ENCODE measurements around the gene MRPL1.

MRPL1 gene

GRCh38 chr4:77862478-77863216, at the start of gene MRPL1:
MRPL1 (plus strand) TSS chr4:77862830; CDS start chr4:77862849, 19 bp downstream.
- Histone ChIP-seq H3K27ac (ENCODE audit: low read depth in 2 of 2, low read length in 2 of 2) (peak within 1 kb of the TSS; percentile 90 to 92), H3K27me3 (ENCODE audit: control insufficient read depth in 2 of 2, insufficient read depth in 2 of 2, low read length in 2 of 2) (no peaks in the 10 kb centered on the region), H3K4me3 (ENCODE audit: low read length in 2 of 2) (peak within 1 kb of the TSS; percentile 96 to 99), H3K4me1 (ENCODE audit: control insufficient read depth in 2 of 2, insufficient read depth in 2 of 2, low read length in 2 of 2) (peaks cover 5 to 10% of the 10 kb centered on the region in 2 donors), H3K9ac (ENCODE audit: low read depth in 1 of 2, low read length in 2 of 2) (peak within 1 kb of the TSS; percentile 88 to 94), H3K36me3 (ENCODE audit: control insufficient read depth in 2 of 2, insufficient read depth in 2 of 2, low read length in 2 of 2) (peaks cover 0 to 2% of the 10 kb centered on the region in 2 donors), H3K9me3 (ENCODE audit: control insufficient read depth in 2 of 2, low read length in 2 of 2) (no peaks in the 10 kb centered on the region)

GRCh38 chr4:77815636-77816035, 47.0 kb upstream of the MRPL1 start:
- peak overlapping the region; percentile 12 to 33 for H3K27ac ChIP-seq (ENCODE audit: low read depth in 2 of 2, low read length in 2 of 2)

GRCh38 chr4:77816546-77816945, 46.1 kb upstream of the MRPL1 start:
- no peaks in the 10 kb centered on the region for H3K36me3 ChIP-seq (ENCODE audit: control insufficient read depth in 2 of 2, insufficient read depth in 2 of 2, low read length in 2 of 2)
- H3K27ac ChIP-seq (ENCODE audit: low read depth in 2 of 2, low read length in 2 of 2): no peak overlapping the region
- no peaks in the 10 kb centered on the region for H3K9me3 ChIP-seq (ENCODE audit: control insufficient read depth in 2 of 2, low read length in 2 of 2)
- H3K4me1 ChIP-seq (ENCODE audit: control insufficient read depth in 2 of 2, insufficient read depth in 2 of 2, low read length in 2 of 2): peaks cover 9 to 21% of the 10 kb centered on the region in 2 donors
- no peaks in the 10 kb centered on the region for H3K27me3 ChIP-seq (ENCODE audit: control insufficient read depth in 2 of 2, insufficient read depth in 2 of 2, low read length in 2 of 2)
- no peak overlapping the region for H3K4me3 ChIP-seq (ENCODE audit: low read length in 2 of 2)
- no peak overlapping the region for H3K9ac ChIP-seq (ENCODE audit: low read depth in 1 of 2, low read length in 2 of 2)

More at GRCh38 chr4:77815636-77816035, 47.0 kb upstream of the MRPL1 start:
- Histone ChIP-seq H3K4me1 (ENCODE audit: control insufficient read depth in 2 of 2, insufficient read depth in 2 of 2, low read length in 2 of 2) (peaks cover 2 to 13% of the 10 kb centered on the region in 2 donors), H3K4me3 (ENCODE audit: low read length in 2 of 2) (no peak overlapping the region), H3K36me3 (ENCODE audit: control insufficient read depth in 2 of 2, insufficient read depth in 2 of 2, low read length in 2 of 2) (no peaks in the 10 kb centered on the region), H3K27me3 (ENCODE audit: control insufficient read depth in 2 of 2, insufficient read depth in 2 of 2, low read length in 2 of 2) (no peaks in the 10 kb centered on the region), H3K9ac (ENCODE audit: low read depth in 1 of 2, low read length in 2 of 2) (peak overlapping the region in 1 of 2 donors; percentile 14), H3K9me3 (ENCODE audit: control insufficient read depth in 2 of 2, low read length in 2 of 2) (no peaks in the 10 kb centered on the region)

GRCh38 chr4:77817304-77818072, 45.1 kb upstream of the MRPL1 start:
- Histone ChIP-seq H3K4me3 (ENCODE audit: low read length in 2 of 2) (peak overlapping the region; percentile 94 to 100), H3K9me3 (ENCODE audit: control insufficient read depth in 2 of 2, low read length in 2 of 2) (no peaks in the 10 kb centered on the region), H3K27ac (ENCODE audit: low read depth in 2 of 2, low read length in 2 of 2) (peak overlapping the region; percentile 99), H3K9ac (ENCODE audit: low read depth in 1 of 2, low read length in 2 of 2) (peak overlapping the region; percentile 80 to 98), H3K36me3 (ENCODE audit: control insufficient read depth in 2 of 2, insufficient read depth in 2 of 2, low read length in 2 of 2) (no peaks in the 10 kb centered on the region), H3K4me1 (ENCODE audit: control insufficient read depth in 2 of 2, insufficient read depth in 2 of 2, low read length in 2 of 2) (peaks cover 9 to 21% of the 10 kb centered on the region in 2 donors), H3K27me3 (ENCODE audit: control insufficient read depth in 2 of 2, insufficient read depth in 2 of 2, low read length in 2 of 2) (no peaks in the 10 kb centered on the region)

- peaks cover 9 to 21% of the 10 kb centered on the region in 2 donors for H3K4me1 ChIP-seq (ENCODE audit: control insufficient read depth in 2 of 2, insufficient read depth in 2 of 2, low read length in 2 of 2)
These were observed 44.5 kb upstream of the MRPL1 start for GRCh38 chr4:77818073-77818601.

GRCh38 chr4:77818602-77819403, 43.8 kb upstream of the MRPL1 start, which contains the start of gene CNOT6L:
CNOT6L (minus strand) TSS chr4:77819368; CDS start chr4:77819308, 60 bp downstream.
- Histone ChIP-seq H3K9me3 (ENCODE audit: control insufficient read depth in 2 of 2, low read length in 2 of 2) (no peaks in the 10 kb centered on the region), H3K9ac (ENCODE audit: low read depth in 1 of 2, low read length in 2 of 2) (peak within 1 kb of the TSS; percentile 98), H3K27ac (ENCODE audit: low read depth in 2 of 2, low read length in 2 of 2) (peak within 1 kb of the TSS; percentile 99), H3K36me3 (ENCODE audit: control insufficient read depth in 2 of 2, insufficient read depth in 2 of 2, low read length in 2 of 2) (no peaks in the 10 kb centered on the region), H3K4me3 (ENCODE audit: low read length in 2 of 2) (peak within 1 kb of the TSS; percentile 94 to 100), H3K4me1 (ENCODE audit: control insufficient read depth in 2 of 2, insufficient read depth in 2 of 2, low read length in 2 of 2) (peaks cover 9 to 21% of the 10 kb centered on the region in 2 donors), H3K27me3 (ENCODE audit: control insufficient read depth in 2 of 2, insufficient read depth in 2 of 2, low read length in 2 of 2) (no peaks in the 10 kb centered on the region)

More at GRCh38 chr4:77818073-77818601, 44.5 kb upstream of the MRPL1 start:
- H3K9me3 ChIP-seq (ENCODE audit: control insufficient read depth in 2 of 2, low read length in 2 of 2): no peaks in the 10 kb centered on the region
- H3K4me3 ChIP-seq (ENCODE audit: low read length in 2 of 2): peak overlapping the region; percentile 94 to 100
- H3K9ac ChIP-seq (ENCODE audit: low read depth in 1 of 2, low read length in 2 of 2): peak overlapping the region; percentile 80 to 98
- H3K27ac ChIP-seq (ENCODE audit: low read depth in 2 of 2, low read length in 2 of 2): peak overlapping the region; percentile 99
- no peaks in the 10 kb centered on the region for H3K27me3 ChIP-seq (ENCODE audit: control insufficient read depth in 2 of 2, insufficient read depth in 2 of 2, low read length in 2 of 2)
- H3K36me3 ChIP-seq (ENCODE audit: control insufficient read depth in 2 of 2, insufficient read depth in 2 of 2, low read length in 2 of 2): no peaks in the 10 kb centered on the region

- Histone ChIP-seq H3K27me3 (ENCODE audit: control insufficient read depth in 2 of 2, insufficient read depth in 2 of 2, low read length in 2 of 2) (no peaks in the 10 kb centered on the region), H3K4me3 (ENCODE audit: low read length in 2 of 2) (peak overlapping the region; percentile 94 to 100), H3K4me1 (ENCODE audit: control insufficient read depth in 2 of 2, insufficient read depth in 2 of 2, low read length in 2 of 2) (peaks cover 9 to 21% of the 10 kb centered on the region in 2 donors), H3K36me3 (ENCODE audit: control insufficient read depth in 2 of 2, insufficient read depth in 2 of 2, low read length in 2 of 2) (no peaks in the 10 kb centered on the region), H3K9me3 (ENCODE audit: control insufficient read depth in 2 of 2, low read length in 2 of 2) (no peaks in the 10 kb centered on the region), H3K9ac (ENCODE audit: low read depth in 1 of 2, low read length in 2 of 2) (peak overlapping the region; percentile 98), H3K27ac (ENCODE audit: low read depth in 2 of 2, low read length in 2 of 2) (peak overlapping the region; percentile 99)
These were observed 43.2 kb upstream of the MRPL1 start for GRCh38 chr4:77819404-77819842.

GRCh38 chr4:77819843-77820648, 42.6 kb upstream of the MRPL1 start:
- Histone ChIP-seq H3K4me3 (ENCODE audit: low read length in 2 of 2) (peak overlapping the region; percentile 85 to 100), H3K27ac (ENCODE audit: low read depth in 2 of 2, low read length in 2 of 2) (peak overlapping the region; percentile 99), H3K36me3 (ENCODE audit: control insufficient read depth in 2 of 2, insufficient read depth in 2 of 2, low read length in 2 of 2) (no peaks in the 10 kb centered on the region), H3K9me3 (ENCODE audit: control insufficient read depth in 2 of 2, low read length in 2 of 2) (no peaks in the 10 kb centered on the region), H3K4me1 (ENCODE audit: control insufficient read depth in 2 of 2, insufficient read depth in 2 of 2, low read length in 2 of 2) (peaks cover 9 to 21% of the 10 kb centered on the region in 2 donors), H3K27me3 (ENCODE audit: control insufficient read depth in 2 of 2, insufficient read depth in 2 of 2, low read length in 2 of 2) (no peaks in the 10 kb centered on the region), H3K9ac (ENCODE audit: low read depth in 1 of 2, low read length in 2 of 2) (peak overlapping the region; percentile 84 to 98)
